Transverse colon (tissue), 4 donors: Measurements from ENCODE around the gene POC1A. TPM values are rescaled to one million over a fixed set of nuclear protein-coding genes. Genes with fewer than 3 reads are reported as not detected.
A peak's percentile ranks its signal among the peaks of the same experiment; 100 is the strongest.

Experiments used
- DNase-seq: peaks from one replicate; pipeline ENCODE4 v3.0.0-alpha.2; 2019
- H3K27ac ChIP-seq, 4 donors: fragments of 200-600 bp; sonication (generic); 2 replicates each; pipeline ENCODE4 v1.5.1; 2016 to 2018; ENCODE audit warnings: inconsistent platforms in 4 of 4
- H3K27me3 ChIP-seq: fragments of 200-600 bp; sonication (generic); 2 replicates; pipeline ENCODE4 v1.5.1; 2017; ENCODE audit warnings: inconsistent platforms
- H3K36me3 ChIP-seq, 4 donors: fragments of 200-600 bp; sonication (generic); 2 replicates each; pipeline ENCODE4 v1.5.1; 2017 to 2019; ENCODE audit warnings: inconsistent platforms in 4 of 4
- H3K4me1 ChIP-seq, 4 donors: fragments of 200-600 bp; sonication (generic); 2 replicates each; pipeline ENCODE4 v1.5.1; 2017 to 2020; ENCODE audit warnings: inconsistent platforms in 4 of 4
- H3K4me3 ChIP-seq, 4 donors: fragments of 200-600 bp; sonication (generic); 1 replicate in 1 of 4; 2 replicates in 3 of 4; pipeline versions ENCODE4 v1.5.1 to v1.6.1; 2017 to 2019; ENCODE audit warnings: inconsistent platforms in 4 of 4
- H3K9me3 ChIP-seq, 2 donors: fragments of 200-600 bp; sonication (generic); 2 replicates each; pipeline ENCODE4 v1.5.1; 2017 to 2019; ENCODE audit warnings: inconsistent platforms in 2 of 2
- CTCF ChIP-seq, 5 experiments: fragments of 200-600 bp in 3 of 5; fragments of 450-650 bp in 2 of 5; sonication (generic) in 3 of 5; IDR thresholded peaks; 1 replicate in 2 of 5; 2 replicates in 3 of 5; pipeline ENCODE4 v1.5.1; 2016 to 2017; ENCODE audit warnings: antibody characterized with exemption in 5 of 5, inconsistent platforms in 3 of 5, mild to moderate bottlenecking in 2 of 5, moderate library complexity in 1 of 5
- EP300 ChIP-seq: sonication (generic); formaldehyde crosslinking; IDR thresholded peaks from one replicate; pipeline ENCODE4 v1.6.1; 2017; ENCODE audit warnings: antibody characterized with exemption, low read depth
- POLR2A ChIP-seq: fragments of 450-650 bp; IDR thresholded peaks from one replicate; pipeline ENCODE4 v1.6.1; 2016; ENCODE audit warnings: antibody characterized with exemption, mild to moderate bottlenecking, moderate library complexity
- POLR2AphosphoS5 ChIP-seq, 3 donors: sonication (generic); formaldehyde crosslinking; IDR thresholded peaks; one replicate each; pipeline ENCODE4 v1.6.1; 2016; ENCODE audit warnings: antibody characterized with exemption in 3 of 3
- WGBS, 2 donors: methylation state at CpG; one replicate each; pipeline ENCODE4 v1.1.5; 2018; ENCODE audit warnings: low coverage in 1 of 2; 5-methylcytosine and 5-hydroxymethylcytosine counted together
- in situ Hi-C, 4 donors: fragments of 200-750 bp; cut with MboI; loops; one replicate each; pipeline versions ENCODE4 v1.15.0 to v1.15.1; 2017; ENCODE audit warnings: low sequenced_read_pairs in 3 of 4, low pct_ligation_motif_present in 1 of 4, low pct_unique_long_range_greater_than_20kb in 1 of 4
- intact Hi-C: fragments of 100-400 bp; cut with DNase I; formaldehyde crosslinking; loops from one replicate; pipeline ENCODE4 v1.15.1; 2023; ENCODE audit warnings: low total_unique reads
- total RNA-seq, 4 donors: library from RNA; depleted of rRNA; stranded (reverse); fragments of >200 nt; gene quantifications; one replicate each; pipeline ENCODE4 v1.1.0, GENCODE V29; 2016

Gene POC1A
- total RNA-seq, 4 donors from 2014 or later, result 0.80 to 3.1 (median 2.2) TPM; not detected in 1

- 73 to 100% methylated on average over 1 to 6 of the region's 6 CpGs for WGBS, 2 donors
- H3K9me3 ChIP-seq, result no peaks in the 10 kb centered on the region
- H3K4me3 ChIP-seq, result no peak overlapping the region
- no peaks in the 10 kb centered on the region for H3K27me3 ChIP-seq
- peaks cover 0 to 8% (median 1%) of the 10 kb centered on the region in 4 donors for H3K4me1 ChIP-seq
- no peaks in the 10 kb centered on the region for H3K36me3 ChIP-seq
- peak overlapping the region; percentile 20 to 56 (median 48) for H3K27ac ChIP-seq
- TF ChIP-seq CTCF (IDR thresholded peaks at IDR 0.05) (no peak), POLR2A (no peak), POLR2AphosphoS5 (IDR thresholded peaks at IDR 0.05) (no peak), EP300 (no peak)
- intact Hi-C loops, result loop anchor here (2.0 to 5.0 kb wide), 2 partner anchors 70 to 121 kb away; no protein-coding TSS in a partner anchor
- DNase-seq, result no peak
- in situ Hi-C loops, result no loop called here
These were observed 32.4 kb downstream of the POC1A start for GRCh38 chr3:52121813-52122212.

DNA sequence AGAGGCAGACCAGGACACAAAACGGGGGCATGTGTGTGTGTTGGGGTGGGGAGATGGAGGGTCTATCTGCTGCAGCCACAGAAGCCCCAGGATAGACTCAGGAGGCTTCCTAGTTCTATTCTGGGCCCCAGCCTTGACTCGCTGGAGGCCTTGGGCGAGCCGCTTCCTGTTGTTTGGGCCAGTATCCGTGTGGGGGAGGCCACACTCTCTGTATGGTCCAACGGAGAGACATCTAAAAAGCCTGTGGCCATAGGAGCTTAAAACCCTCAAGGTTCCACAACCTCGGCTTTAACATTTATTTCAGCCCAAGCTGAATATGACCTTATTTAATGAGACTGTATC is 32.8 kb downstream of the POC1A start:
- H3K27ac ChIP-seq, result peak overlapping the region; percentile 28 to 56 (median 48)
- 56 to 73% methylated on average over 5 to 7 of the region's 7 CpGs for WGBS, 2 donors
- H3K9me3 ChIP-seq, result no peaks in the 10 kb centered on the region
- DNase-seq, result peak; percentile 24
- H3K4me1 ChIP-seq, result peaks cover 0 to 8% (median 1%) of the 10 kb centered on the region in 4 donors
- in situ Hi-C loops (no loop called here), intact Hi-C loops (loop anchor here (5.0 kb wide), 1 partner anchor 69 kb away; no protein-coding TSS in a partner anchor)
- no peaks in the 10 kb centered on the region for H3K27me3 ChIP-seq
- H3K4me3 ChIP-seq, result no peak overlapping the region
- TF ChIP-seq POLR2A (no peak), CTCF (IDR thresholded peaks at IDR 0.05) (no peak)
- no peaks in the 10 kb centered on the region for H3K36me3 ChIP-seq

GRCh38 chr3:52120556-52121463 is 33.4 kb downstream of the POC1A start:
- 71% methylated on average over 3 of the region's 3 CpGs; no CpG with 5 or more reads in 1 of the 2 donors for WGBS, 2 donors
- H3K4me3 ChIP-seq, result no peak overlapping the region
- H3K9me3 ChIP-seq, result no peaks in the 10 kb centered on the region
- peak overlapping the region; percentile 28 to 56 (median 48) for H3K27ac ChIP-seq
- peaks cover 0 to 8% (median 1%) of the 10 kb centered on the region in 4 donors for H3K4me1 ChIP-seq
- H3K36me3 ChIP-seq, result no peaks in the 10 kb centered on the region
- intact Hi-C loops (loop anchor here (5.0 kb wide), 1 partner anchor 69 kb away; no protein-coding TSS in a partner anchor), in situ Hi-C loops (no loop called here)
- H3K27me3 ChIP-seq, result no peaks in the 10 kb centered on the region
- TF ChIP-seq POLR2A (no peak), CTCF (IDR thresholded peaks at IDR 0.05) (no peak), EP300 (no peak), POLR2AphosphoS5 (IDR thresholded peaks at IDR 0.05) (no peak)
- no peak for DNase-seq

GRCh38 chr3:52119826-52120225 is 34.4 kb downstream of the POC1A start:
- Histone ChIP-seq H3K27ac (no peak overlapping the region), H3K9me3 (no peaks in the 10 kb centered on the region), H3K4me1 (peaks cover 0 to 8% (median 1%) of the 10 kb centered on the region in 4 donors), H3K36me3 (no peaks in the 10 kb centered on the region), H3K4me3 (no peak overlapping the region), H3K27me3 (no peaks in the 10 kb centered on the region)
- in situ Hi-C loops, result no loop called here
- 80 to 94% methylated on average over 2 to 6 of the region's 6 CpGs for WGBS, 2 donors
- DNase-seq, result no peak
- intact Hi-C loops, result loop anchor here (5.0 kb wide), 1 partner anchor 68 kb away; no protein-coding TSS in a partner anchor
- TF ChIP-seq CTCF (IDR thresholded peaks at IDR 0.05), result no peak
- no peak for TF ChIP-seq POLR2A
- TF ChIP-seq EP300, result no peak
- no peak for TF ChIP-seq POLR2AphosphoS5 (IDR thresholded peaks at IDR 0.05)
